ENCODE results near the gene C22orf23. TPM values are rescaled to one million over a fixed set of nuclear protein-coding genes. Genes with fewer than 3 reads are reported as not detected.
A peak's percentile ranks its signal among the peaks of the same experiment; 100 is the strongest.

The C22orf23 gene
- total RNA-seq, 1 donor from 2014 or later = 1.2 TPM

DNA sequence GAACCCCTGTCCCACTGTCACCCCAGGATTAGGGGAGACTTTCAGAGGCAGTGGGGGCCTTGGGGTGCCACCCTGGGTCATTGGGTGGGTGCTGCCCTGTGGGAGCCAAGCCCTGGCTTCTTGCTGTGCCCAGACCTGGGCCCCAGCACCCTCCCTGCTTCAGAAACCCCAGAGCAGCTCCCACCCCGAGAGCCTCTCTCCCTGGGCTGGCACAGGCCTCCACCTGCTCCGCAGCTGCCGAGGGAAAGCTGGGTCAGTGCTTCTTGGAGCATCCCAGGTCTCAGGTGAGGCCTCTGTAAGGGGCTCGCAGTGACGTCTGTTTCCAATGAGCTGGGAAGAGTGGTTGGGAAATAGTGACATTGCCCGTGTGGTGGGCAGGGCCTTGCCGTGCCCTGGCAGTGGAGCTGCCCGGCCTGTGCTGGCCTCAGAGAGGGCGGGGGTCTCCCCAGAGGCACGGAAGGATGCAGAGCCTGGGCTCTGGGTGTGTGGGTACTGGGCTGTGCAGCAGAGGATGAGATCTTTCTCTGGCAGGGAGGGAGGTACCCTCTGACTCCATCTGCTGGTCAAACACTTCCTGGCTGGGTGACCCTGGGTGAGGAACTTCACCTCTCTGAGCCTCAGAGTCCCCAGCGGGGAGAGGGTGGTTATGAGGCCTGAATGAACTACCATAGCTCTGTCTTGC lies 23.0 kb downstream of the C22orf23 start:
- FAIRE-seq (no peak), DNase-seq (ENCODE audit: low spot score in 2 of 2) (peak; percentile 67 to 70)

DNA sequence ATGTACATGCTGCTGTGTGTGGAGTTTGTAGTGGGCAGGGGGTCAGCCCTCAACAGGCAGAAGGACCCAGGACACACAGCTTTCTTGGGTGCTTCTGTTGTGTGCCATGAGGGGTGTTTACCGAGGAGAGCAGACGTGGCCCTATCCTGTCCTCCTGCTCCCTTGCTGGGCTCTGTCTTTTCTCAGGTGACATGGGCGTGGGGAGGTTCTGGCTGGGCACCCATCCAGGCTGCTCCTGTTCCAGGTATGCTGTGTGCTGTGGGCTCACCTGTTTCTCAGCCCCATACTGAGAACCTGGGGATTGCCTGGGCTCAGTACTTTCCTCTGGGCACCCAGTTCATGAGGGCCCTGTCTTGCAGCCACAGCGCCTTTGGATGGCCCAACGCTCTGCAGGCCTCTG lies 24.0 kb downstream of the C22orf23 start:
- no peak for FAIRE-seq
- no peak for DNase-seq (ENCODE audit: low spot score in 2 of 2)

DNA sequence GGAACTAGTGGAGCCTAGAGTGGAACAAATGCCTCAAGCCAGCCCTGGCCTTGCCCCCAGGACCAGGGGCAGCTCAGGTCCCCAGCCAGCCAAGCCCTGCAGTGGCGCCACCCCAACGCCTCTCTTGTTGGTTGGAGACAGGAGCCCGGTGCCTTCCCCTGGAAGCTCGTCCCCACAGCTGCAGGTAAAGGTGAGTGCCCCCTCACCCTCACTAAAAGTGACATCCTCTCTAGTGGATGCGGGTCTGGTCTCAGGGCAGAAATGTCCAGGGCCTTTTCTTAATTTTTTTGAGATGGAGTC lies 25.8 kb downstream of the C22orf23 start:
- FAIRE-seq (no peak), DNase-seq (ENCODE audit: low spot score in 2 of 2) (no peak)

DNA sequence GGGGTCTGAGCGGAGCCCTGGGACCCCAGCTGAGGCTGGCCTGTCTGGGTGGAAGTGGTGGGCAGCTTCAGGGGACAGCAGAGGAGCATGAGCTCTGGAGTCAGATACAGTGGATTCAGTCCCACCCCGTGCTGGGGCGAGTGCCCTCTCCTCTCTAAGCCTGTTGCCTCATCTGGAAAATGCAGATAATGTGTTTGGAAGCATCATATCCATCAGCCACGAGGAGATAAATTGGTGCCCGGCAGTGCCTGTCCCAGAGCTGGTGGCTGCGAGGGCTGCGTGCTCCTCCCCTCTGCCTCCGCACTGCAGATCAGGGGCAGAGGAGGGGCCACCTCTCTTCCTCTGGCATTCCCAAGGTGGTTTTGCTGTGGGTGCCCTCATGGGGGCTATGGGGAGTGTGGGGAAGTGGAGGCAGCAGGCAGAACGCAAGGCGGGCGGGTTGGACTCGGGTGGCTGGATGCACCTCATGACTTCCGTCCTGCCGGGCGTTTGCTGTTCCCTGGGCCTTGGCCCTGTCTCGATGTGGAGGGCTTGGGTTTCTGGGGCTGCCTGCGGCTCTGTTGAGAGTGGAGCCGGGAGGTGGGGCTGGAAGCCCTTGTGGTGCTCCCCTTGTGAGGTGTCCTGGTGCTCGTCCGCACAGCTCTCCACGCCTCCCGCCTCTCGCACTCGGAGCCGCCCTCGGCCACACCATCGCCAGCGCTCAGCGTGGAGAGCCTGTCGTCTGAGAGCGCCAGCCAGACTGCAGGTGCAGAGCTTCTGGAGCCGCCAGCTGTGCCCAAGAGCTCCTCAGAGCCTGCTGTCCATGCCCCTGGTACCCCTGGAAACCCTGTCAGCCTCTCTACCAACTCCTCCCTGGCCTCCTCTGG lies 26.4 kb downstream of the C22orf23 start:
- DNase-seq (ENCODE audit: low spot score in 2 of 2) (no peak), FAIRE-seq (no peak)

DNA sequence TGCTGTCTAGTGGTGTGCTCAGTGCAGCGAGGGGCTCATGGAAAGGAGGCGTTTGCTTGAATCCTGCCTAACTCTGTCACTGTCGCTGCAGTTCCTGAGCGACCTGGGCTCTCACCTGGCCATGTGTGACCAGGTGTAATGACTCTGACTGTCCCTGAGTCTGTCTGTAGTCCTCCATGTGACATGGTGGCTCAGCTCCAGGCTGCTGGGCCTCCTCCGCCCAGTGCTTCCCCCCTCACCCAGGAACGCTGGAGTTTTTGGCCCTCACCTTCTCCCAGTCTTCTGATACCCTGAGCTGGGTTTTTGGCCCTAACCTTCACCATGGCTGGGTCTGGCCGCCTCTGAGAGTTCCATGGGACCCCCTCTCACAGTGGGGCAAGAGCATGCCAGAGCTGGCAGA lies 27.0 kb downstream of the C22orf23 start:
- FAIRE-seq = no peak
- DNase-seq (ENCODE audit: low spot score in 2 of 2) = no peak

DNA sequence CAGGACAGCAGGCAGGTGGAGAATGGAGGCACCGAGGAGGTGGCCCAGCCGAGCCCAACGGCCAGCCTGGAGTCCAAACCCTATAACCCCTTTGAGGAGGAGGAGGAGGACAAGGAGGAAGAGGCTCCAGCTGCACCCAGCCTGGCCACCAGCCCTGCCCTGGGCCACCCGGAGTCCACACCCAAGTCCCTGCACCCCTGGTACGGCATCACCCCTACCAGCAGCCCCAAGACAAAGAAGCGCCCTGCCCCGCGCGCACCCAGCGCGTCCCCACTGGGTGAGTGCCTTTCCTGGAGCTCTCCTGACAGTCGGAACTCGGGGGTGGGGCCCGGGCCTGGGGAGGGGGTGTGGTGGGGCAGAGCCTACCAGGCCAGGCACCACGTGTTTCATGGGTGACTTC lies 27.6 kb downstream of the C22orf23 start:
- DNase-seq (ENCODE audit: low spot score in 2 of 2) = no peak
- FAIRE-seq = no peak

DNA sequence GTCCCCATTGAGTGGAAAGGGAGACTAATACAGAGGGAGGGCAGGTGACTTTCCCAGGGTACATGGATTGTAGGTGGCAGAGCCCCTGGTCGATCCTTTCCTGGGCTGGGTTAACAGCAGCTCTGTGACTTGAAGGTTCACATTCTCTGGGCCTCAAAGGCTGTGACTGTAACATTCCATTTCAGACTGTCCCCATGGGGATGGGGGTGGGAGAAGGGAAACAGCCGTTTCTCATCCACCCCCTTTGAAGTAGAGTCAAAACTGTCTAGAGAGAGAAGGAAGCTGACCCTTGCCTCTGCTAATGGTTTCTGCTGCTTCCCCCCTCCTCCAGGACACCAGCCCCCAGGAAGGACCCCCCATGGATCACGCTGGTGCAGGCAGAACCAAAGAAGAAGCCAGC lies 28.1 kb downstream of the C22orf23 start:
- FAIRE-seq (no peak), DNase-seq (ENCODE audit: low spot score in 2 of 2) (no peak)

DNA sequence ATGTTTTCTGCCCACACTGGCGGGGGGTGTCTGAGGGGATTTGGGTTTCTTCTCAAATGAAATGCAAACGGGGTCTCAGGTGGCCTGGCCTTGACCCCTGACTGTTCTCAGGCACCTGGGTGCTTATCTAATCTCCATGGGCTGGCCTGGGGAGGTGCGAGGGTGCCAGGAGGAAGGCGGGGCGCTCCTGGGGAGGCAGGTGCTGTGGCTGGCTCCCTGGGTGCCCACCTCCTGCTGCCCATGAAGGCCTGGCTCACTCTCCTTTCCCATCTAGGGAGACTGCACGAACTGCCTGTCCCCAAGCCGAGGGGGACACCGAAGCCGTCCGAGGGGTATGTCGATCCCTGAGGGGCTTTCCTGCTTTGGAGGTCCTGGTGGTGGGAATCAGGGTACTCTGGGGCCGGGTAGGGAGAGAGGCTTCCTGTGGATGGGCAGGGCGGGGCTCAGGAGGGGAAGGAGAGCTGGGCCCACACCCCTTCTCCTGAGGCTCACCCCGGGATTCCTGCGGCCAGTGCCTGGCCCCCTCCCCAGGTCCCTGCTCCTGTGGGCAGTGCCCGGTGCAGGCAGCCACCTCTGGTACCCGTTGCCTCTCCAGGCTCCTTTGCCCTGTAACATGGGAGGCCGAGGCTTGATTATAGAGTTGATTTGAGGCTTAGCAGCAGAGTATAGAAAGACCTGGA lies 28.9 kb downstream of the C22orf23 start:
- no peak for DNase-seq (ENCODE audit: low spot score in 2 of 2)
- no peak for FAIRE-seq

DNA sequence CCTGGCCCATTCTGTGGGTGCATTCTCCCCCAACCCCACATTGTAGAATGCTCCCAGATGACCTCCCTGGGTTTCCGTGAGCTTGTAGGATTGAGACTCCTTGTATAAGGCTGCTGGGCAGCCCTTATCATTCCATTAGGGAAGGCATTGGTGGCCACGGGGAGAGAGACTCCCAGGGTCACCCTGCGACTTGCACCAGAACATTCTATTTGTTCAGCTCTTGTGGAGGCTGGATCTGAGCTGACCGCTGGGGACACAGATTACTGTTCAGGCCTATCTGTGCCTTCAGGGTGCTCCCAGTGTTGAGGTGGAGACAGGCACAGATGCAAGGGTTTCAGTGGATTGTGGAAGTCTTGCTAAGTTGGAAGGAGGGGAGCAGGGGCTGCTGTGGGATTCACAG lies 29.5 kb downstream of the C22orf23 start:
- no peak for FAIRE-seq
- no peak for DNase-seq (ENCODE audit: low spot score in 2 of 2)

DNA sequence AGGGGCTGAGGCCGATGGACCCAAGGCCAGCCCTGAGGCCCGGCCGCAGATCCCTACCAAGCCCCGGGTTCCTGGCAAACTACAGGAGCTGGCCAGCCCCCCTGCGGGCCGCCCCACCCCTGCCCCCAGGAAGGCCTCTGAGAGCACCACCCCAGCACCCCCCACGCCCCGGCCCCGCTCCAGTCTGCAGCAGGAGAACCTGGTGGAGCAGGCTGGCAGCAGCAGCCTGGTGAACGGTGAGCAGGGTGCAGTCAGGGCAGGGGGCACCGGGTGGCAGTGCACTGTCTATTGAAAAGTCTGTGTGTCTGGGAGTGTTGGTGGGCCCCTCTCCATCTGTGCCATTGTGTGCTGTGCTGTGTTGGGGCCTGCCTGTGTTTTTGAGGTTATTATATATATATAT lies 31.2 kb downstream of the C22orf23 start:
- no peak for DNase-seq (ENCODE audit: low spot score in 2 of 2)
- FAIRE-seq = no peak

DNA sequence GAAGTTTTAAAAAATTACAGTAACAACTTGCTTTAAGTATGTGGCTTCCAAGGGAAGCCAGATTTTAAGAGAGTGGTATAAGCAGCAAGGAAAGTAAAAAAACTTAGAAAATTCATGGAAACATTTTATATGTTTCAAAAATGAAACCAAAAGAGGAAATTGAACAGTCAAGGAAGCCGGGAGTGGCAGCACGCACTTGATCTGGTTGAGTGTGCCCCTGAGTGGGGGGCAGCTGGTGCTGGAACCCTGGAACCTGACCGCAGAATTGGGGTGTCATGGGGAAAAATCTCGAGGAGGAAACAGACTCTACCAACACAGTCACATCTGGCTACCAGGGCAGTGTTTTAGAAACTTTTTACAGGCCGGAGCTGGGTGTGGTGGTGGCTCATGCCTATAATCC lies 33.3 kb downstream of the C22orf23 start:
- FAIRE-seq = no peak
- DNase-seq (ENCODE audit: low spot score in 2 of 2) = no peak

DNA sequence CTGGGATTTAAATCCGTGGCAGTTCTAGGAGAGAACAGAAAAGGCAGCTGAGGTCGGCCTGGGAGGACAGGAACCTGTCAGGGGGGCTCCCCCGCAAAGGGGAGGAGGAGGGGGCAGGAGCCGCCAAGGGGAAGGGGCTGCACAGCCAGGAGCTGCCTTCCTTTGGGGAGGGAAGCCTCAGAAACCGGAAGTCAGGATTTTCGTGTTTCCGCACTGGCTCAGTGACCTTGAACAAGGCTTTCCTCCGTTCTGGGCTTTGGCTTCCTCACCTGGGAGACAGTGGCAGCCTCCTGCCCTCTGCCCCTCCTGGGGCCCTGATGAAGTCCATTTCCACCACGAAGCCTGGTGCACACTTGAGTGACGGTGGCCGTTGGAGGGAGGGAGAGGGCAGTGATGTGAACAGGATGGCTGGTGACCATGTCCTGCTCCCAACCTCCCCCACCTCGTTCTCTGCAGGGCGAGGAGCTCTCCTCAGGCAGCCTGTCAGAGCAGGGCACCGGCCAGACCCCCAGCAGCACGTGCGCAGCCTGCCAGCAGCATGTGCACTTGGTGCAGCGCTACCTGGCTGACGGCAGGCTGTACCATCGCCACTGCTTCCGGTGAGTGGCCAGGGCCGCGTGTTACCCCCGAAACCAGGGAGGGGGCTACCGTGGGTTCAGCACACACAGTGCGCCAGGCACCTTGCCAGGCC lies 34.7 kb downstream of the C22orf23 start:
- DNase-seq (ENCODE audit: low spot score in 2 of 2) (no peak), FAIRE-seq (no peak)

DNA sequence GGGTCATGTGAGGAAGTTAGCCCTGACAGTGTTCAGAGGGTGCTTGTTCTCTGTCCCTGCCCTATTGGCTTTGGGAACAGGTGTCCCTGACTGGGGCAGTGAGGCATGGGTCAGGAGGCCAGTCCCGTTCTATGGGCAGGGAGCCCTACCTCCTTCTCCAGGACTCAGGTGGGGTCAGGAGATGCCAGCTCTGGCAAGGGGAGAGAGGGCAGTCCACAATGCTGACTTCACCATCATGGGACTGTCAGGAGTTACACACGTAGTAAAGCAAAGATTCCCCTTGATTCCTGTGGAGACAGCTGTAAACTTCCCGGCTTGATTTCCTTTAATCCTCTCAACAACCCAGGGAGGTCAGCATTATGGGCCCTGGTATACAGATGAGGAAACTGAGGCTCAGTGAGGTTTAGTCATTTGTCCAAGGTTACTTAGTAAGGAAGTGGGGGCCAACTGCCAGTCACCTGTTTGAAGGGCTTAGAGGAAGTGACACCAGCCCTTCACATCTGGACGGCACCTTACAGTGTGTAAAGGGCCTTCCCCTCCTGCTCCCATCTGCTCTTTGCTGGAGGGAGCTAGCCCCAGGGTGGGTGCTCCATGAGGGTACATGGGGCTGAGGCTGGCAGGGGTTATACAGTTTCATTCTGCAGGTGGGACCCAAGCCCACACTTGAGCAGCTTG lies 35.4 kb downstream of the C22orf23 start:
- FAIRE-seq = no peak
- DNase-seq (ENCODE audit: low spot score in 2 of 2) = no peak

DNA sequence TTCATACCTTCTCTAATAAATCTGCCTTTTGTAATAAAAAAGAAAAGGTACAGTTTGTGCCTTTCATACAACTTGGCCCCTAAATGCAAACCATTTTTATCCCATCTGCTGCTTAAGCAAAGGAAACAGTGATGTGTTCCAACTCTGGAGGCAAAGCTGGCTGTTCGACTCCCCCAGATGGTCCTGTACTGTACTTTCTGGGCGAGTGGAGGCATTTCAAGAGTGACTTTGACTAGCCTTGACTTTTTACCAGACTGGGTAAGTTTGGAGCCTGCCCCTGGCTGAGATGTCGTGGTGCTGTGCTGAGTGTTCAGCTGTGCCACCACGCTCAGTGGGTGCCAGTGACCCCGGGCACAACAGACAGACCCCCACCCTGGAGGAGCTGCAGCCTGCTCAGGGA lies 37.1 kb downstream of the C22orf23 start:
- no peak for FAIRE-seq
- DNase-seq (ENCODE audit: low spot score in 2 of 2) = no peak

DNA sequence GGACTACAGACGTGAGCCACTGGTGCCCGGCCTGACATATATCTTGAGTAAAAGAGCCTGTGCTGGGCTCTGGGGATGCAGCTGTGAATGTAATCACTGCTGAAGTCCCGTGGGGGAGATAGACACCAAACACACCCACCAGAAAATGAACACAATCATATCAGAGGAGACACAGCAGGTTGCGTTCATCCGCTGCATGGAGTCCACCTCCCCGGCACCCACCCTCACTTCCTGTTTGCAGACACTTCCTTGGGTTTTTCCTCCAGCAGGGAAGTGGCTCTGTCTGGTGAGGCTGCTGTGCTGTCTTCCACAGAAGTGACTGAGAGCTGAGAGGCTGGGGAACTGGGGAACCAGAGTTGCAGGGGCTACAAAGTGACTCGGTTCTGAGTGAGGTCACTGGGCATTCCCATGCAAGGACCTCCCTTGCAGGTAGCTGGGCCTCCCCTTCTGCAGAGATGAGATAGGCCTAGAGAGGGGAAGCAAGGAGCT lies 40.1 kb downstream of the C22orf23 start:
- DNase-seq (ENCODE audit: low spot score in 2 of 2) = no peak
- no peak for FAIRE-seq

DNA sequence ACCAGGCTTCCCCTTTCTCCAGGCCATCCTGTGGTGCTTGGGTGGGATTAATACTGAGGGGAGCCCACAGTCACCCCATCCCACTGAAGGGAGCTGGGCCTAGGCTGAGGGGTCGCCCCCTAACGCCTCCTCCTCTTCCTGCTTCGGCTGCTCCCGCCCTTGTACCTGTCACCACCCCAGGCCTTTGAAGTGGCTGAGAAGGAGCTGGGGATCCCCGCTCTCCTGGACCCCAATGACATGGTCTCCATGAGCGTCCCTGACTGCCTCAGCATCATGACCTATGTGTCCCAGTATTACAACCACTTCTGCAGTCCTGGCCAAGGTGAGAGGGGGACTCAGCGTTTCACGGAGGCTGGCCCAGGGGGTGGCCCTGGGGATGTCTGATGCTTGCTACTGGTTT lies 41.2 kb downstream of the C22orf23 start:
- no peak for DNase-seq (ENCODE audit: low spot score in 2 of 2)
- FAIRE-seq = no peak

DNA sequence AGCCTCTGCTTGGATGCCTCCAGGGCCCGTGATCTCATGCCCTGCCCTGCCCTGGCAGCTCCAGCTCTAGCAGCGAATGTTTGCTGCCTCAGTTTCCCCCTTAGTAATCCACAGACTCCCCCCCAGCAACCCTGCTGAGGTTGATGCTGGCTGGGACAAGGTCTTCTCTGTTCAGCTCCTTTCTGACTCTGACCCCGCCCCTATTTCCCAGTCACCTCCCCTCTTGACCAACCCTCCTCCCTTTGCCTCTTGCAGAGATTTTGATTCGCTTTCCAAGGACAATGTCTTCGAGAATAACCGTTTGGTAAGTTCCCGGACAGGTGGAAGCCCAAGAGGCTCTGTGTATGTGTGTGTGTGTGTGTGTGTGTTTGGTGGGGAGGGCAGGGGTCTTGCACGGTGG lies 41.7 kb downstream of the C22orf23 start:
- DNase-seq (ENCODE audit: low spot score in 2 of 2) (no peak), FAIRE-seq (no peak)

DNA sequence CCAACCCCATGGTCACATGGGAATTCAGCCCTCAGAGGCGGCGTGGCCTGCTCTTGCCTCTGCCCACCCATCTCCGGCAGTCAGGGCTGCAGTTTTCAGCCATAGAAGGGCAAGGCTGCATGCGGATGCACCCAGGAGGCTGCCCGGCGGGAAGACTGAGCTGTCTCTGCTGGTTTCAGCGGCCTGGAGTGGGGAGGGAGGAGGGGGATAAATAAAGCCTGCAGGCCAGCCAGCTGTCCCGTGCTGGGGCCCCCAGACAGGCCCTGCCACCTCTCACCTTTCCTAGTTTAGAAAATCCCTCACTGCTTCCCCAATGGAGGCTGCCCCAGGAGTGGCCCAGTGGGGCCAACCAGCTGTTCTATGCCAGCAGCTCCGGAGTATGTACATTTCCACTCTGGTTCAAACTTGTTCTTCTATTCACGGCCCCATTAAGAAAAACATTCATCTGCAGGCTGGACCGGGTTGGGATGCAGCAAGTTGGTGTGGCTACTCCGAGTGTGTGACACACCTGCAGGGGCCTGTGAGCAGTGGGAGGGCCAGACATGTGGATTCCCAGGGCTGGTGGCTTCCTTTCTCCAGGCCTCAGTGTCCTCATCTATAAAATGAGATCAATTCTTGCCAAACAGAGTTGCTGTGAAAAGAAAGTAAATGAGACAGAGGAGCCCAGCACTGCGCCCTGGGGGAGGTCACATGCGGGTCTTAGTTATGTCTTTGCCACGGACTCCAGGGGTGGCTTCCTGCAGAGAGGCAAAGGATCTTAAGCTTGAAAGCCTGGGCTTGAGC lies 42.3 kb downstream of the C22orf23 start:
- no peak for DNase-seq (ENCODE audit: low spot score in 2 of 2)
- FAIRE-seq = no peak

DNA sequence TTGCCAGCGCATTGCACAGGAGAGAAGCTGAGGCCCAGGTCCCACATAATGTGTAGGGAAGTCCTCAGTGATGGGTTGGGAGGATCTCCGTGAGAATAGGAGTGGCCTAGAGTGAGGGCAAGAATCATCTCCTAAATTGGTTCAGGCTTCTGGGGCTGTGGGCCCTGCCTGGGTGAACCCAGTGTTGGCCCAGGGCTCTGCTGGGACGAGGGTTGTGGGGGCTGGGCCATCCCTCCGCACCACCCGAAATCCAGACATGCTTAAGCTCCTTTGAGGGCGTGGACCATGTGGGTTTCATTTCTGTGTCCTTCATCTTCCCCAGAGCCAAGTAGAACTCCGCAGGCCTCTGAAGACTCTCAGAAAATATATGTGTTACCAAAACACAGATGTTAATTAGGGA lies 43.6 kb downstream of the C22orf23 start:
- FAIRE-seq (no peak), DNase-seq (ENCODE audit: low spot score in 2 of 2) (no peak)

Measured in frontal cortex (tissue), 4 donors.